ENCODE measurements around the gene CIC.

DNA sequence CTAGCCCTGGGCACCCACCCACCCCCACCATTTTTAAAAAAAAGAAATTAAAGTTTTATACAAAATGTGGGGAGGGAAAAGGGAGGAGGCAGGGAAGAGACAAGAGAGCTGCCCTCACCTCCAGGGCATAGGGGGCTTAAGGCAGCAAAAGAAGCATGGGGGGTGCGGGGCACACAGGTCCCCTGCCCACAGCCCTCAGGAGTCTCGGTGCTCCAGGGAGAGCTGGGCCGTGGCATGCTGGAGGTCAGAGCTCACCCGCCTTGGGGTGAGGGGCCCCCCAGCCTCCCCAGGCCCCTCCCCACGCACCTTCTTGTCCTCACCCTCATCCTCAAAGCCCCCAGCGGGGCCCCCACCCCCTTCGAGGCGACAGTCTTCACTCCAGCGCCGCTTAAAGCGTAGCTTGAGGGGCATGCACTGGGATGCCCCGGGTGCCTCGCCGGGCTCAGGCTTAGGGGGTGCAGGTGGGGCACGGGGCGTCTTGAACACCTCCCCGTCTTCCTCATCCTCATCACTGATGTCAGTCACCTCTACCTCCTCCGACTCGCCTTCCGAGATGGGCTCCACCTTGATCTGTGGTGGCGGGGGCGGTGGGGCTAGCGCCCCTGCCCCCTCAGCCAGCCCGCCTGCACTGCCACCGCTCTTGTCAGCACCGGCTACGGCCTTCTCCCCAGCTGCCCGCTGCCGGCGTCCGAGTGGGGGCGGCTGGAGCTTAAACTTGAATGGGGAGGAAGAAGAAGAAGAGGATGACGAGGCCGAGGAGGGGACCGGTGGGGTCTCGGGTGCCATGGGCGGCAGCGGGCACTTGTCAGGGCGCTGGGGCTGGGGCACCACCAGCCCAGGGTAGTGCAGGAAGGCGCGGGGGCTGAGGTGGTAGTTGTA is 20.5 kb upstream of the CIC start:
- TF ChIP-seq, protein P1, sequence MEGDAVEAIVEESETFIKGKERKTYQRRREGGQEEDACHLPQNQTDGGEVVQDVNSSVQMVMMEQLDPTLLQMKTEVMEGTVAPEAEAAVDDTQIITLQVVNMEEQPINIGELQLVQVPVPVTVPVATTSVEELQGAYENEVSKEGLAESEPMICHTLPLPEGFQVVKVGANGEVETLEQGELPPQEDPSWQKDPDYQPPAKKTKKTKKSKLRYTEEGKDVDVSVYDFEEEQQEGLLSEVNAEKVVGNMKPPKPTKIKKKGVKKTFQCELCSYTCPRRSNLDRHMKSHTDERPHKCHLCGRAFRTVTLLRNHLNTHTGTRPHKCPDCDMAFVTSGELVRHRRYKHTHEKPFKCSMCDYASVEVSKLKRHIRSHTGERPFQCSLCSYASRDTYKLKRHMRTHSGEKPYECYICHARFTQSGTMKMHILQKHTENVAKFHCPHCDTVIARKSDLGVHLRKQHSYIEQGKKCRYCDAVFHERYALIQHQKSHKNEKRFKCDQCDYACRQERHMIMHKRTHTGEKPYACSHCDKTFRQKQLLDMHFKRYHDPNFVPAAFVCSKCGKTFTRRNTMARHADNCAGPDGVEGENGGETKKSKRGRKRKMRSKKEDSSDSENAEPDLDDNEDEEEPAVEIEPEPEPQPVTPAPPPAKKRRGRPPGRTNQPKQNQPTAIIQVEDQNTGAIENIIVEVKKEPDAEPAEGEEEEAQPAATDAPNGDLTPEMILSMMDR (IDR thresholded peaks at IDR 0.05) = no peak
- no peak for TF ChIP-seq POLR2AphosphoS5 (IDR thresholded peaks at IDR 0.05)
- TF ChIP-seq POLR2A (IDR thresholded peaks at IDR 0.05) = no peak
